Fibroblast of skin of abdomen (primary cell): ENCODE data around the gene BPIFA2.
"Not testable (repeated sequence)": the region's sequence is repeated elsewhere in the genome, so short reads cannot be mapped to it uniquely, and the experiment has no call there.

Experiments used
- DNase-seq: peaks from one replicate; pipeline ENCODE4 v3.0.0-alpha.2; 2013

Gene BPIFA2

DNA sequence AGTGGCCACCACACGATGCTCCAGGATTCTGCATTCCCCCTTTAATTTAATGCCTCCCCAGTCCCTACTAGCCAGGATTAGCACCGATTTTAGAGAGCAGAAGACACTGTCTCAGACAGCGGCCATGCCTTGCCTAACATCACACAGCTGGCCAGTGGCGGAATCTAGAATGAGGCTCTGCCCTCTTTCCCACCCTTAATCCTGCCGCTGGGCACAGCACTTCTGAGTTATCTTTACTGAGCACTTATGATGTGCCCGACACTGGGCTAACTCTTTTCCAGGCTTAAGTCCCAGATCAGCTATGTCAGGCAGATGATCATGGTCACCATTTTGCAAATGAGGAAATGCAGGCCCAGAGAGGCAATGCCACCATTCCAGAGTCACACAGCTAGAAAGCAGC, 5.6 kb upstream of the BPIFA2 start:
- no peak for DNase-seq

DNA sequence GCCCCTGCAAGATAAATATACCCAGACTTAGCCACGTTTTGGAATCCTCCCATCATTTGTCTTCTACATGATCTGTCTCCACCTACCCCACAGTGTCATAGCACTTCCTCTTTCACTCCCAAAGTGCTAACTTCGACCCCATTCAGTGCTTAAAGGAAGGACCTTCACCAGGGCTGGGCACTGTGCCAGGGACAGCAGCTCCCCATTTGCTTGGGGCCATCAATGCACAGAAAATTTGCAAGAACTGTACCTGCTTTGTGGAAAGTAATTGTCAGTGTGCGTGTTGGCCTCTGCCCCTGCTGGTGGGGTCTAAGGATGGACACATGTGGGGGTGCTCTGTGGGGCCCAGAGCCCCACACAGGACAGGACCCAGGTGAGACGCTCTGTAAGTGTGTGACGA, 5.2 kb upstream of the BPIFA2 start:
- DNase-seq: no peak

DNA sequence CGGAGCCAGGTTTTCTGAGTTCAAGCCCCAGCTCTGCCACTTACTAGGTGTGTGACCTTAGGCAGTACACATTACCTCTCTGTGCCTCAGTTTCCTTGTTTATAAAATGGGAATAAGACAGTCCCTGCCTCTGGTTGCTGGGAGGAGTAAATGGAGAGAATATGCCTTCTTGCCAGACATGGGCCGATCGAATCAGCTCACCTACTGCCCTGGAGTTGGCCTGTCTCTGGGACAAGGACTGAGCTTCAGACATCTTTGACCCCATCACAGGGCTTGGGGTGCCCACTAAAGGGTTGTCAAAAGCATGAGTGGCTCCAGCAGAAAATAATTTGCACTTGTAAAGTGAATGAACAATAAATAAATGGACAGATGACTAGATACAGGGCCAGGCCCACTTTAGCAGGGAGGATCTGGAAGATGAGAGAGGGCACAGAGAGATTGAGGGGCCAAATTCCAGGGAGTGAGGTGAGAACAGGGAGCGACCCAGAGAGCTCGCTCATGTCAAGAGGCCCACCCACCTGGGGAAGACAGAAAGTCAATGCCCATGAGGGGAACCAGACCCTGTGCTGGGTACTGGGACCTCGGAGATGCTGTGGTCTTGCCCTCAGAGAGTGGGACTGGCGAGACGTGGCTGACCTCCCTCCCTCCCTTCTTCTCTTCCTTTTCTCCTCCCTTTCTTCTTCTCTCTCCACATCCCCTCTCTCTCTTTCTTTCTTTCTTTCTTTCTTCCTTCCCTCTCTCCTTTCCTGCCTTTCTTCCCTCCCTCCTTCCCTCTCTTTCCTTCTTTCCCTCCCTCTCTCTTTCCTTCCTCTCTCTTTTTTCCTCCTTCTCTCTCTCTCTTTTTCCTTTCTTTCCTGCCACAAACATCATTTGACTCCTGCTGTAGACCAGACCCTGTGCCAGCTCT, 3.9 kb upstream of the BPIFA2 start:
- DNase-seq: no peak

DNA sequence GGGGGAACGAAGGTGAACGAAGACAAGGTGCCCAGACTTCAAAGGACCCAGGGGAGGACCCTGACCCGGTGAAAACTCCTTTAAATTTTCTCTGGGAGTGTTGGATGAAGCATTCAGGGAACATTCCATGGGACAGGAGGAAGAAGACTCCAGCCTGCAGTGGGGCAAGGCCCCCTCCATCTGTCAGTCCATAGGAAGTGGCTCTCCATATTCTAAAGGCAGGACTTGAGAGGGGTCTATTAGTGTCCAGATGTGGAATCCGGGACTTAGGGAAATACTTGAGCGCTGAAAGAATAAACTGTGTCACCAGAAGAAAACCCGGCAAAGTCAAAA, 3.2 kb upstream of the BPIFA2 start:
- no peak for DNase-seq

DNA sequence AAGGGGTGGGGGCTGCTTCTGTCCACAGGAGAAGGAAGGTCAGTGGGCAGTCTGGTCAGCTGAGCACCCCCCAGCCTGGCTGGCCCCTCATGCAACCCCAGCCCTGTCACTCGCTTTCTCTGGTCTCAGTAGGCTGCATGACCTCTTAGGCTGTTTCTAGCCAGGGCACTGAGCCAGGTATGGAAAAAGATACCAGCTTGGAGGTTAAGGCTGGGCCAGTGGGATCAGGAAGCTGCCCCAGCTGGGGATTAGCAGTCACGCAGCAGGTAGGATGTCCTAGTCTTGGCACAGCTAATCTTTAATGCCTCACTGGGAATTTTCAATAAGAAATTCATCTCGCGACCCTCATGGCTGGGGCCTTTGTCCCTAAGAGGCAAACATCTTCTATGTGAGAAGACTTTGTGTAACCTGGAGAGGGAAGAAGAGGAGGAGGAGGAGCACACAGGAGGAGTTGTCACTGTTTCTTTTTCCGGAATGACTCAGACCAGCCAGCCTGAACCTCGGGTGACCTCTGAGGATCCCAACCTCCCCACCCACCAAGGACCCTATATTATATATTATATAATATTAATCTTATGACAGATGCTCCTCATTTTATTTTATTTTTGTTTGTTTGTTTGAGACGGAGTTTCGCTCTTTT, 2.4 kb upstream of the BPIFA2 start:
- no peak for DNase-seq

DNA sequence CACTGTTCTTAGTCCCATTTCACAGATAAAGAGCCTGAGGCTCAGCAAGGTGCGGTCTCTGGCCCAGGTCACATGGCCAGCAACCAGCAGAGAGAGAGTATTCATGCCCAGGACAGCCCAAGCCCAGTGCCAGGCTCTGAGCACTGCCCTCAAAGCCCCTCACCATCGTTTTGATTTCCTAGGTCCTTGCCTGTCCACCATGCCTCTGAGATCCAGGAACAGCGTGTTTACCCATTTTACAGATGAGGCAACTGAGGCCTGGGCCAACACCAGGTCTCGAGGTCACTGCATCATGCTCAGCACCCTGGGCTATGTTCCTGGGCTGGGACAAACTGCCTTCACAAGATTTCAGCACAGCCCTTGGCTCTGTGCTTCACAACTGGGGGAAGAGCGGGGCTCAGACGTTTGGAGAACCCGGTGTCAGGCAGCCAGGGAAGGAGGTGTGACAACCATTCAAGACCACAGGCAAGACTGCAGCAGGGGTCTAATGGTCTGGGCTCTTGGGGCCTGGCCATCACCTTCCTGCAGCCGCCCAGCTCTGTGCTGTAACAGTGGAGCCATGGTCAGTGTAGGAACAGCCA, 1.3 kb upstream of the BPIFA2 start:
- no peak for DNase-seq

- DNase-seq: no peak
These were observed 1.3 kb downstream of the BPIFA2 start for GRCh38 chr20:33169176-33169794.

DNA sequence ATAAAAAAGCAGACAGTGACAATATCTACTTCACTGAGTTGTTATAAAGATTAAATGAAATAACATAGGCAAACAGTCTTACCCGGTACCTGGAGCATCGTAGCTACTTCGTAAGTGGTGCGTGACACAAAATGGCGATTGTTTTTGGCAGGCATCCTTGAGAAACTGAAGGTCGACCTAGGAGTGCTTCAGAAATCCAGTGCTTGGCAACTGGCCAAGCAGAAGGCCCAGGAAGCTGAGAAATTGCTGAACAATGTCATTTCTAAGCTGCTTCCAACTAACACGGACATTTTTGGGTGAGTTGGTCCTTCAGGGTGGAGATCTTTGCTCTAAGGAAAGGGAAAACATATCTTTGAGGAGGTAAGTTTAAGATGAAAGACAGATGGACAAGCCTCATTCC, 4.8 kb downstream of the BPIFA2 start:
- DNase-seq: no peak

- no peak for DNase-seq
These were observed 7.2 kb downstream of the BPIFA2 start for GRCh38 chr20:33175123-33175522.

DNA sequence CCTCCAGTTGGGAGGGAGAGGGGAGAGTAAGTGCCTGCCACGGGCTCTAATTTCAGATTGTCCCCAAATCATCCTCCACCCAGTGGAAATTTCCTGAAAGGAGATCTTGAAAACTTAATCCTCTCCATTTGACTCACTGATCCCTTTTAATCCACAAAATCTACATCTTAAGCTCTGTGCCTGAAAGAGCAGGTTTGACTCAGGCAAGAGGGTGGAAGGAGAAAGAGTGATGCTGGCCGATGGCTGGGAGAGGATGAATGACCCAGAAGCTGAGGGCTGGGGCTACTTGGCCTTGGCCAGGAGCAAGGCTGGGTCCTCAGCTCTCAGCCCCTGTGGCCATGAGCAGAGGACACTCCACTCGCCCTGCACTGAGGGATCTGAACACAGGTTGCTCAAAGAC, 8.1 kb downstream of the BPIFA2 start:
- DNase-seq: no peak

- DNase-seq: no peak
These were observed 9.9 kb downstream of the BPIFA2 start for GRCh38 chr20:33177866-33178265.

GRCh38 chr20:33178726-33179125, 10.8 kb downstream of the BPIFA2 start:
- no peak for DNase-seq

DNA sequence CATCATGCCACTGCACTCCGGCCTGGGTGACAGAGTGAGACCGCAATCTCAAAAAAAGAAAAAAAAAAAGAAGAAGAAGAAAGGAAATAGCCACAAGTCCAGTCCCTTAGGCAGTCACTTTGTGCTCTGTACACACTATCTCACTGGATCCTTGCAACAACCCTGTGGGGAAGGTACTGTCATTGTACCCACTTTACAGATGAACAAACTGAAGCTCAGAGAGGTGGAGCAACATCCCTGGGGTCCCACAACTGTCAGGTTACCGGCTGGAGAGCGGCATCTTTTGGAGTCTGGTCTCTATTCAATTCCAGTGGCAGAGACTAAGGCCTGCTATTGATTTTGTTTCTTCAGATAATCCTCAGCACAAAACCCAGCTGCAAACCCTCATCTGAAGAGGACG, 12.2 kb downstream of the BPIFA2 start:
- no peak for DNase-seq

DNA sequence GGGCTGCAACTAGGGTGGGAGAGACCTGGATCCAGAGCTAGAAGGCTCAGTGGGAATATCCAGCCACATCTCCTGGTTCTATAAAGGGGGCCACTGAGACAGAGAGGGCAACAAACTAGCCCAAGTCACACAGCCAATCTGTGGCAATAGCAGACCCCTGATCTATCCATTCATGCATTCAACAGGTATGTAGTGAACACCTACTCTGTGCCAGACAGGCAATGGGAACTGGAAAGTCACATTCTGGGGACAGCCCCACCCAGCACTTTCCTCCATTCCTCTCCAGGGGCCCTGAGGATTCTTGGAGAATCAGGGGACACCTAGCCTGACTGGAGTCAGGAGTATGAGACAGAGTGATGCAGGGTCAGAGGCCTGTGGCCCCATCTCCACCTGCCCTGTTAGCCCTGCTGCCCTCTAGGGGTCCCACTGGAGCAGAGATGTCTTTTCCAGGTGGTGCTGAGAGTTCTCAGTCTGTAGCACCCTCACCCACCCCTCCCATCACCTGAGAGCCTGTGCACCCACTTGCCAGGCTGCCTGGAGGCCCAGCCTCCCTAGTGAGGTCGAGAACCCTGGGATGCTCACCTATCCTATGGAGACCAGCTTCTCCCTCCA, 13.6 kb downstream of the BPIFA2 start:
- DNase-seq: no peak

DNA sequence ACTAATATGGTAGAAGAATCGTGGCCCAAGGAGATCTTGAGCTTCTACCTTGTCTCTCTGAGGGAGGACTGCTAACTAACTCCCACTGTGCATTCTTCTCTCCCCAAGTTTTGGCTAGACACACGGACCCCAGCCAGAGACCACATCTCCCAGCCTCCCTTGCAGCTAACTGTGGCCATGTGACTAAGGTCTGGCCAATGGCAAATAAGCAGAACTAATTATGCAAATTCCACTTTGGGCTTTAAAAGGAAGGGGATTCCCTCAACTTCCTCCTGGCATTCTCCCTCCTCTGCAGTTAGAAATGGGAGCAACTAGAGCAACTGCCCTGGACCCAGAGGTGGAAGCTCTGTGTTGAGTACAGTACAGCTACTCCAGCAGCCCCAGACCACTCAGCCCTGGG, 15.4 kb downstream of the BPIFA2 start:
- no peak for DNase-seq

GRCh38 chr20:33185031-33185590, 17.2 kb downstream of the BPIFA2 start:
- not testable (repeated sequence) for DNase-seq

DNA sequence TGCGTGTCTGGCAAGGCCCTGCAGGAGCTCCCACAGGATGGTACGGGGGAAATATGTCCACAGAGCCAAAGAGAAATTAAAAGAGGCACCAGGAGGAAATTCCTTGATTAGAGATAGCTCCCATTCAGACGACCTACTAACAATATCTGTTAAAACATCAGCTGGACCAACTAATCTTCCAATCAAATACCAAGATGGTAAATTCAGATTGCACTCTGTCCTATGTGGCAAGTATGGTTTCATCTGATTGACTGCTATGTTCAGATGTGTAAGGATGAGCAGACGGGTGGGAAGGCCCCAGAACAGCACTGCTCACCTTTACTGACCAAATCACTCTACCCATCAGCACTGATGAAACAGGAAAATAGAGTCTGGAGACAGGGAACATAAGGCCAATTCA, 19.5 kb downstream of the BPIFA2 start:
- DNase-seq: no peak

- DNase-seq: no peak
These were observed 20.5 kb downstream of the BPIFA2 start for GRCh38 chr20:33188421-33188820.

GRCh38 chr20:33191484-33191883, 23.5 kb downstream of the BPIFA2 start:
- no peak for DNase-seq

DNA sequence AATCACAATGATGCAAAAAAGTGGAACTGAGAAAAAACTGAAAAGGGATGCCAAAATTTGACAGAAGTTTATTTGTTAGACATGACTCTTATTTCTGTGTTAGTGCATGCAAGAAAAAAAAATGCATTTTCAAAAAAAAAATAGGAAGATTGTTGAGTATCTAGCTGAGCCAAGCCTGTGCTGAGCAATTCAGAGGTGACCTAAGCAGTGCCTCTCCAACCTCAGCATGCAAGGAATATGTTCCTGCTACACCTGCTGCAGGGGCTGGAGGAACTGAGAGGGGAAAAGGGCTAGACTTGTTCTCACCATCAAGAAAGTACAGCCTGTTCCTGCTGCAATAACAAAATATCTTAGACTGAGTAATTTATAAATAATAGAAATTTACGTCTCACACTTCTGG, 24.0 kb downstream of the BPIFA2 start:
- DNase-seq: no peak

GRCh38 chr20:33192912-33193501, 25.0 kb downstream of the BPIFA2 start:
- no peak for DNase-seq

DNA sequence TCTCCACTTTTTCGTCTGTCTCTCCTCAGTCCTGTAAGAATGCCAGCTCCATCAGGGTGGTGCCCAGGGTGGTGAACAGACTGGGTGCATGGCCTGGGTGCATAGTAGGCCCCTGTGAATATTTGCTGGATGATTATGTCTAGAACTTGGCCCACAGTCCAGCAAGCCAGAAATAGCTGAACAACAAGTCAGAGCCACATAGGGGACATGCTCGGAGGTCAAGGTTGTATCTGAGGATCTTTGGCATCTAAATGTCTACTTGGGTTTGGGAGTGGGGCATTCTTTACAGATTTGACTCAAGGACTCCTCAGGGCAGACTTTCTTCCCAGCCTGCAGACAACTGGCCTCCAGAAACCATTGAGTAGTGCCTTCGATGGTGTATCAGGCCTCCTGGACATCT, 31.1 kb downstream of the BPIFA2 start:
- no peak for DNase-seq
